Measurements from ENCODE around the gene PADI6. TPM values are rescaled to one million over a fixed set of nuclear protein-coding genes. Genes with fewer than 3 reads are reported as not detected.

The PADI6 gene
- polyA plus RNA-seq, 1 of the 3 experiments (the other 2 are of a cell fraction), result not detected

- TF ChIP-seq ZBTB33 (IDR thresholded peaks at IDR 0.05; ENCODE audit: borderline replicate concordance, low read depth), result no peak
- TF ChIP-seq GABPA (IDR thresholded peaks at IDR 0.05; ENCODE audit: low read depth), result no peak
- TF ChIP-seq FOXM1 (IDR thresholded peaks at IDR 0.05; ENCODE audit: low read depth), result no peak
- no peak for TF ChIP-seq RAD21 (IDR thresholded peaks at IDR 0.05; ENCODE audit: low read length)
- no peak for TF ChIP-seq USF1 (IDR thresholded peaks at IDR 0.05; ENCODE audit: borderline replicate concordance, low read depth)
- TF ChIP-seq GATA2 (CRISPR knock-in tag; IDR thresholded peaks at IDR 0.05), result no peak
- TF ChIP-seq MXI1 (IDR thresholded peaks at IDR 0.05; ENCODE audit: low read depth, low read length), result no peak
- no peak for TF ChIP-seq USF2 (IDR thresholded peaks at IDR 0.05; ENCODE audit: borderline replicate concordance, low read depth, low read length)
- no peak for TF ChIP-seq PBX3 (IDR thresholded peaks at IDR 0.05)
- no peak for TF ChIP-seq REST (IDR thresholded peaks at IDR 0.05; ENCODE audit: low read depth, low read length)
Observed at GRCh38 chr1:17409391-17409811, 37.4 kb downstream of the PADI6 start (continued).
